ENCODE results near the gene POU6F2. TPM values are rescaled to one million over a fixed set of nuclear protein-coding genes. Genes with fewer than 3 reads are reported as not detected.

POU6F2 gene
- total and polyA plus RNA-seq, 12 donors = 0.03 to 0.31 (median 0.19) TPM; not detected in 9

DNA sequence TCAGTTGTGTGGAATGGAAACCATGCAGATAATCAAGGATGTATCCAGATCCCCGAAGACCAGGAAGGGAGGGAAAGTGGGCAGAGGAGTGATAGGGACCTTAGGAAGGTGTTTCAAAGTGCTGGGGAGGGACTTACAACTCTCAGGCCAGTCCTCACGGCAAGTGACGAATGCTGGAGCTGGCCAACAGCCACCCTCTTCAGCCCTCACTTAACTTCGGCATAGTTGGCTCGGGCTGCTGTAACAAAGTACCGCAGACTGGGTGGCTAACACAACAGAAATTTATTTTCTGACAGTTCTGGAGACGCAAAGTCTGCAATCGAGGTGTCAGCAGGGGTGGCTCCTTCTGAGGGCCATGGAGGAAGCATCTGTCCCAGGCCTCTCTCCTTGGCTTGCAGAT, 322.6 kb downstream of the POU6F2 start:
- intact Hi-C loops (cut with DNase I) = no loop called here
- H3K27me3 ChIP-seq = no peaks in the 10 kb centered on the region
- no peaks in the 10 kb centered on the region for H3K4me1 ChIP-seq (replicated peaks in 1 of 2)
- TF ChIP-seq, protein P1, sequence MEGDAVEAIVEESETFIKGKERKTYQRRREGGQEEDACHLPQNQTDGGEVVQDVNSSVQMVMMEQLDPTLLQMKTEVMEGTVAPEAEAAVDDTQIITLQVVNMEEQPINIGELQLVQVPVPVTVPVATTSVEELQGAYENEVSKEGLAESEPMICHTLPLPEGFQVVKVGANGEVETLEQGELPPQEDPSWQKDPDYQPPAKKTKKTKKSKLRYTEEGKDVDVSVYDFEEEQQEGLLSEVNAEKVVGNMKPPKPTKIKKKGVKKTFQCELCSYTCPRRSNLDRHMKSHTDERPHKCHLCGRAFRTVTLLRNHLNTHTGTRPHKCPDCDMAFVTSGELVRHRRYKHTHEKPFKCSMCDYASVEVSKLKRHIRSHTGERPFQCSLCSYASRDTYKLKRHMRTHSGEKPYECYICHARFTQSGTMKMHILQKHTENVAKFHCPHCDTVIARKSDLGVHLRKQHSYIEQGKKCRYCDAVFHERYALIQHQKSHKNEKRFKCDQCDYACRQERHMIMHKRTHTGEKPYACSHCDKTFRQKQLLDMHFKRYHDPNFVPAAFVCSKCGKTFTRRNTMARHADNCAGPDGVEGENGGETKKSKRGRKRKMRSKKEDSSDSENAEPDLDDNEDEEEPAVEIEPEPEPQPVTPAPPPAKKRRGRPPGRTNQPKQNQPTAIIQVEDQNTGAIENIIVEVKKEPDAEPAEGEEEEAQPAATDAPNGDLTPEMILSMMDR (IDR thresholded peaks at IDR 0.05) = no peak
- TF ChIP-seq POLR2A (IDR thresholded peaks at IDR 0.05) = no peak
- H3K4me3 ChIP-seq = no peak overlapping the region
- H3K27ac ChIP-seq = no peak overlapping the region
- no peaks in the 10 kb centered on the region for H3K9me3 ChIP-seq (replicated peaks in 1 of 3)
- no peak for DNase-seq
- no peaks in the 10 kb centered on the region for H3K36me3 ChIP-seq (replicated peaks in 1 of 2)
- 53 to 64% (median 61%) methylated on average over 8 of the region's 8 CpGs for WGBS, 4 donors

DNA sequence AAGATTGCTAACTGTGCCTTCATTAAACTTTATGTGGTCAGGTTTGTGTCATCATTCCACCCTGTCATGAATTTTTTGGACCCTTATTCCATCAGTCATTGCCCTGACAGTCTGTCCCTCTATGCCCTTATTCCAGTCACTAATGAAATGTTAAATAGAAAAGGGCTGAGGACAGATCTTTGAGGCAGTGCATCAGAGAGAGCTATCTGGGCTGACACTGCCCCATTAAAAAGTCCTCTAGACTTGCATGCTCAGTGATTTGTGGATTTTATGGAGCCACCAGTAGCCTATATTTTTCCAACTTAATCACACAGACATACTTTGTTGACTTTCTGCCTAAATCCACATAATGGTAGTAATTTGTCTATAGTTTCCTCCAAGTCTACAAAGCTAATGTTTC, 323.8 kb downstream of the POU6F2 start:
- no peak for DNase-seq
- no peak for TF ChIP-seq POLR2A (IDR thresholded peaks at IDR 0.05)
- TF ChIP-seq, protein P1 (IDR thresholded peaks at IDR 0.05) = no peak
- Histone ChIP-seq H3K4me3 (no peak overlapping the region), H3K9me3 (replicated peaks in 1 of 3) (no peaks in the 10 kb centered on the region), H3K27ac (no peak overlapping the region), H3K4me1 (replicated peaks in 1 of 2) (no peaks in the 10 kb centered on the region), H3K36me3 (replicated peaks in 1 of 2) (no peaks in the 10 kb centered on the region), H3K27me3 (no peaks in the 10 kb centered on the region)
- intact Hi-C loops (cut with DNase I) = no loop called here

DNA sequence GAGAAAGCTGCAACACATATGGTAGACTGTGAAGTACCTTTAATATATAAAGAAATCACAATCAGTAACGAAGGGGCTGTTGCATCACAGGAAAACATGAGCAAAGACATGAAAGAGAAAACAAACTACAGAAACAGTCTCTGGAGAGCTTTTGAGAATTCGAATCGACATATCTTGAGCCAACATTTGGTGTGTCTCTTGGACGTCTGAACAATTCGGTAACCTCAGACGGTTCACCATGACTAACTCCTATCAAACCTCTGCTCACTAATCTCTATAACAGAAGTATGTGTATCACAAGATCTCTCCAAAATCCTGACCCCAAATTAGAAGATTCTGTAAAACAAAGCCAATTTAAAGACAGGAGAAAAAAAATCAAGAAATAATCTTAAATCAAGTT, 326.5 kb downstream of the POU6F2 start:
- intact Hi-C loops (cut with DNase I) = no loop called here
- H3K9me3 ChIP-seq (replicated peaks in 1 of 3) = no peaks in the 10 kb centered on the region
- H3K27me3 ChIP-seq = no peaks in the 10 kb centered on the region
- no peaks in the 10 kb centered on the region for H3K4me1 ChIP-seq (replicated peaks in 1 of 2)
- H3K4me3 ChIP-seq = no peak overlapping the region
- H3K27ac ChIP-seq = no peak overlapping the region
- no peak for DNase-seq
- 51 to 76% (median 68%) methylated on average over 6 of the region's 6 CpGs for WGBS, 4 donors
- TF ChIP-seq POLR2A (IDR thresholded peaks at IDR 0.05) = no peak
- TF ChIP-seq, protein P1 (IDR thresholded peaks at IDR 0.05) = no peak
- no peaks in the 10 kb centered on the region for H3K36me3 ChIP-seq (replicated peaks in 1 of 2)

DNA sequence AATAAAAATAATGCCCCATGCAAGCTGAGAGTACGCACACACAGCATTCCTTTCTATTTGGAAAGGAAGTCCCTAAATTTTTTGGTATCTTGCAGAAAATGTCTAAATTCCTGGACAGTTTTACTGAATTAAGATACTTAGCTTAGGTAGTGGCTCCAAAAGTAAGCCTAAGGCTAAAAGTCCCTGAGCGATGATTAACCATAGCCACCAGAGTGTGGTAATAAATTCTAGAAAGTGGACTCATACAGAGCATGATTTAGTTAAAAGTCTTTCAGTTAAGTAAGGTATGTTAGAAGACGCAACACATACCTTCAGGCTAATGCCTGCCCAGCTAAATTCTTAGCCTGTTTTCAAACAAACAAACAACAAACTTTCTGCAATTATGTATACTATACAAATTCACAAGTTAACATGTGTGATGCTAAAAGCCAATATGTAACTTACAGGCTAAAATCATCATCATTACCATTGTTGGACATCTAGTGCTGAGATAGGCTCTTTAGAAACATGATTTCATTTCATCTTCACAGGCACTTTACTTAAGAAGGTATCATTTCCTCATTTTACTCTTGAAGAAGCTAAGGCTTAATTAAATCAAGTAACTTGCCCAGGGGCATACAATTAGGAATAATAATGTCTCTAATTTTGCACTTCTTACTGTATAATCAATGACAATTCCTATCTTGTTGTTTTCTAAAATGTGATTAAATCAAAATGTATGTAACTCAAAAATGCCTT, 327.1 kb downstream of the POU6F2 start:
- WGBS, 4 donors = 83 to 88% (median 85%) methylated on average over 3 of the region's 3 CpGs
- TF ChIP-seq POLR2A (IDR thresholded peaks at IDR 0.05) = no peak
- TF ChIP-seq, protein P1 (IDR thresholded peaks at IDR 0.05) = no peak
- H3K36me3 ChIP-seq (replicated peaks in 1 of 2) = no peaks in the 10 kb centered on the region
- intact Hi-C loops (cut with DNase I) = no loop called here
- no peaks in the 10 kb centered on the region for H3K9me3 ChIP-seq (replicated peaks in 1 of 3)
- H3K27me3 ChIP-seq = no peaks in the 10 kb centered on the region
- H3K4me1 ChIP-seq (replicated peaks in 1 of 2) = no peaks in the 10 kb centered on the region
- H3K4me3 ChIP-seq = no peak overlapping the region
- no peak for DNase-seq
- no peak overlapping the region for H3K27ac ChIP-seq
